ENCODE results near the gene SHLD1.

Gene SHLD1

GRCh38 chr20:5827861-5828260 lies 77.7 kb downstream of the SHLD1 start:
- Histone ChIP-seq H3K4me1 (ENCODE audit: low read depth, poor library complexity, severe bottlenecking) (no peaks in the 10 kb centered on the region), H3K4me3 (IDR thresholded peaks at IDR 0.05; ENCODE audit: insufficient read depth, low read depth, low read length) (no peak overlapping the region), H3K9ac (no peak overlapping the region), H3K4me2 (no peak overlapping the region), H4K20me1 (ENCODE audit: insufficient read depth) (no peaks in the 10 kb centered on the region), H3K36me3 (ENCODE audit: insufficient read depth) (no peaks in the 10 kb centered on the region), H3K79me2 (ENCODE audit: insufficient read depth, low read depth) (no peaks in the 10 kb centered on the region), H3K27me3 (ENCODE audit: insufficient read depth, low read depth) (no peaks in the 10 kb centered on the region), H3K27ac (no peak overlapping the region), H2AFZ (ENCODE audit: low read depth) (no peak overlapping the region)
- TF ChIP-seq, protein P1, sequence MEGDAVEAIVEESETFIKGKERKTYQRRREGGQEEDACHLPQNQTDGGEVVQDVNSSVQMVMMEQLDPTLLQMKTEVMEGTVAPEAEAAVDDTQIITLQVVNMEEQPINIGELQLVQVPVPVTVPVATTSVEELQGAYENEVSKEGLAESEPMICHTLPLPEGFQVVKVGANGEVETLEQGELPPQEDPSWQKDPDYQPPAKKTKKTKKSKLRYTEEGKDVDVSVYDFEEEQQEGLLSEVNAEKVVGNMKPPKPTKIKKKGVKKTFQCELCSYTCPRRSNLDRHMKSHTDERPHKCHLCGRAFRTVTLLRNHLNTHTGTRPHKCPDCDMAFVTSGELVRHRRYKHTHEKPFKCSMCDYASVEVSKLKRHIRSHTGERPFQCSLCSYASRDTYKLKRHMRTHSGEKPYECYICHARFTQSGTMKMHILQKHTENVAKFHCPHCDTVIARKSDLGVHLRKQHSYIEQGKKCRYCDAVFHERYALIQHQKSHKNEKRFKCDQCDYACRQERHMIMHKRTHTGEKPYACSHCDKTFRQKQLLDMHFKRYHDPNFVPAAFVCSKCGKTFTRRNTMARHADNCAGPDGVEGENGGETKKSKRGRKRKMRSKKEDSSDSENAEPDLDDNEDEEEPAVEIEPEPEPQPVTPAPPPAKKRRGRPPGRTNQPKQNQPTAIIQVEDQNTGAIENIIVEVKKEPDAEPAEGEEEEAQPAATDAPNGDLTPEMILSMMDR (conservative IDR thresholded peaks at IDR 0.05; ENCODE audit: low read depth, low read length): no peak

- Histone ChIP-seq H3K27ac (no peak overlapping the region), H2AFZ (ENCODE audit: low read depth) (no peak overlapping the region), H4K20me1 (ENCODE audit: insufficient read depth) (no peaks in the 10 kb centered on the region), H3K4me1 (ENCODE audit: low read depth, poor library complexity, severe bottlenecking) (no peaks in the 10 kb centered on the region), H3K27me3 (ENCODE audit: insufficient read depth, low read depth) (no peaks in the 10 kb centered on the region), H3K4me2 (no peak overlapping the region), H3K9ac (no peak overlapping the region), H3K4me3 (IDR thresholded peaks at IDR 0.05; ENCODE audit: insufficient read depth, low read depth, low read length) (no peak overlapping the region), H3K79me2 (ENCODE audit: insufficient read depth, low read depth) (no peaks in the 10 kb centered on the region), H3K36me3 (ENCODE audit: insufficient read depth) (no peaks in the 10 kb centered on the region)
- TF ChIP-seq, protein P1 (conservative IDR thresholded peaks at IDR 0.05; ENCODE audit: low read depth, low read length): no peak
Measured at GRCh38 chr20:5829241-5829809, 79.1 kb downstream of the SHLD1 start.

DNA sequence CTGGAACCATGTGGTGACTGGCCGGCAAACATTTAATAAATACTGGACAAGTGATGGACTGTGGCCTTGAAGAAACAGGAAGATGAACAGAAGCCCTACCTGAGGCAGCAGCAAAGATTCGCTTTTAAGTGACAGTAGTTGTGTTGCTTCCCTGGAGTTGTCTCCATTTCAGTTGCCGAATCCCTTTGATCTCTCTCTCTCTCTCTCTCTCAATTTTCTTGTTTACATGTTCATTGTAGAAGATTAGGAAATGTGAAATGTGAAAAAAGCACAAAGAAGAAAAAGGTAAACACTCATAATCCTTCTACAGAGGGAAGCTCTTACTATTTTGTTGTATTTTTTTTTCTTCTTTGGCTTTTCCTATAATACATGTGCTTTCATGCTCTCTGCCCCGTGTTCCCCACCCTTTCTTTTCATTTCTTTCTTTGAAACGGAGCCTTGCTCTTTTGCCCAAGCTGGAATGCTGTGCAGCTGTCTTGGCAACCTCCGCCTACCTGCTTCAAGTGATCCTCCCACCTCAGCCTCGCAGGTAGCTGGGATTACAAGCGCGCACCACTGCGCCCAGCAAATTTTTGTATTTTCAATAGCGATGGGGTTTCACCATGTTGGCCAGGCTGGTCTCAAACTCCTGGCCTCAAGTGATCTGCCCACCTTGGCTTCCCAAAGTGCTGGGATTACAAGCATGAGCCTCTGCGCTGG lies 81.5 kb downstream of the SHLD1 start:
- no peak overlapping the region for H3K4me2 ChIP-seq
- TF ChIP-seq, protein P1 (conservative IDR thresholded peaks at IDR 0.05; ENCODE audit: low read depth, low read length): no peak
- H3K27ac ChIP-seq: no peak overlapping the region
- H4K20me1 ChIP-seq (ENCODE audit: insufficient read depth): no peaks in the 10 kb centered on the region
- H3K4me3 ChIP-seq (IDR thresholded peaks at IDR 0.05; ENCODE audit: insufficient read depth, low read depth, low read length): no peak overlapping the region
- H3K4me1 ChIP-seq (ENCODE audit: low read depth, poor library complexity, severe bottlenecking): no peaks in the 10 kb centered on the region
- no peaks in the 10 kb centered on the region for H3K79me2 ChIP-seq (ENCODE audit: insufficient read depth, low read depth)
- no peak overlapping the region for H2AFZ ChIP-seq (ENCODE audit: low read depth)
- H3K9ac ChIP-seq: no peak overlapping the region
- no peaks in the 10 kb centered on the region for H3K27me3 ChIP-seq (ENCODE audit: insufficient read depth, low read depth)
- no peaks in the 10 kb centered on the region for H3K36me3 ChIP-seq (ENCODE audit: insufficient read depth)

DNA sequence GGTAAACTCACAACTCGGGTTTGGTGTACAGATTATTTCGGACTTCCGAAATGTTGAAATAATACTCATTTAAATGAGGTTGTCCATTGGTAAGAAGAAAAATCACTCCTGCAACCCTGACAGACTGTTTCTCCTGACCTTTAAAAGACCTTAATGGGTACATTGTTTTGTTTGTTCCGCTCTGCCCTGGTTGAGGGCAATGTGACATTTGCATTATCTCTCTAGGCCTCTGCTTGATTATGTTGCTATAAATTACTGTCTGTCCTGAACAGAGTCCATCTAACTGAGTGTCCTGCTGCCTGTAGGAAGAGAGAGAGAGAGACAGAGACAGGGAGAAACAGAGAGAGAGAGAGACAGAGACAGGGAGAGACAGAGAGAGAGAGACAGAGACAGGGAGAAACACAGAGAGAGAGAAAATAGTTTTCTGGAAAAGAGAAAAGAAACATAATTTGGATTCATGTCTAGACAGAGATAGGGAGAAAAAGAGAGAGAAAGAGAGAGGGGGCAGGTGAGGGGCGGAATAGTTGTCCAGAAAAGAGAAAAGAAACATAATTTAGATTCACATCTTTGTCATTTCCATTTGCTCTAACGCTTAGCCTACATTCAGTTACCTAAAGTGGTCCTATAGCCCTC lies 83.2 kb downstream of the SHLD1 start:
- Histone ChIP-seq H3K4me2 (no peak overlapping the region), H3K36me3 (ENCODE audit: insufficient read depth) (no peaks in the 10 kb centered on the region), H4K20me1 (ENCODE audit: insufficient read depth) (no peaks in the 10 kb centered on the region), H3K4me3 (IDR thresholded peaks at IDR 0.05; ENCODE audit: insufficient read depth, low read depth, low read length) (no peak overlapping the region), H3K79me2 (ENCODE audit: insufficient read depth, low read depth) (no peaks in the 10 kb centered on the region), H3K27me3 (ENCODE audit: insufficient read depth, low read depth) (no peaks in the 10 kb centered on the region), H3K27ac (no peak overlapping the region), H3K4me1 (ENCODE audit: low read depth, poor library complexity, severe bottlenecking) (no peaks in the 10 kb centered on the region), H2AFZ (ENCODE audit: low read depth) (no peak overlapping the region), H3K9ac (no peak overlapping the region)
- TF ChIP-seq, protein P1 (conservative IDR thresholded peaks at IDR 0.05; ENCODE audit: low read depth, low read length): no peak

All from KMS-11 (cell line).